GM13976 (cell line): Measurements from ENCODE around the gene BDNF.
"Not testable (repeated sequence)": the region's sequence is repeated elsewhere in the genome, so short reads cannot be mapped to it uniquely, and the experiment has no call there.

ENCODE experiments used
- DNase-seq: peaks from one replicate; pipeline ENCODE4 v3.0.0; 2012; ENCODE audit warnings: low spot score
- in situ Hi-C: fragments of 300-500 bp; cut with MboI; formaldehyde crosslinking; loops from one replicate; pipeline ENCODE4 v1.12.0; 2022; ENCODE audit warnings: low sequenced_read_pairs, mixed read lengths, inconsistent platforms; ENCODE audit not compliant: unreplicated experiment
- TF ChIP-seq, protein P1 (sequence below): IDR thresholded peaks from 2 replicates; pipeline ENCODE4 v1.5.1; 2012; ENCODE audit warnings: borderline replicate concordance, mild to moderate bottlenecking; ENCODE audit not compliant: insufficient read depth; ENCODE audit errors: extremely low read depth, missing control alignments, control extremely low read depth

BDNF gene

GRCh38 chr11:27678242-27678641 is 22.0 kb downstream of the BDNF start:
- TF ChIP-seq, protein P1, sequence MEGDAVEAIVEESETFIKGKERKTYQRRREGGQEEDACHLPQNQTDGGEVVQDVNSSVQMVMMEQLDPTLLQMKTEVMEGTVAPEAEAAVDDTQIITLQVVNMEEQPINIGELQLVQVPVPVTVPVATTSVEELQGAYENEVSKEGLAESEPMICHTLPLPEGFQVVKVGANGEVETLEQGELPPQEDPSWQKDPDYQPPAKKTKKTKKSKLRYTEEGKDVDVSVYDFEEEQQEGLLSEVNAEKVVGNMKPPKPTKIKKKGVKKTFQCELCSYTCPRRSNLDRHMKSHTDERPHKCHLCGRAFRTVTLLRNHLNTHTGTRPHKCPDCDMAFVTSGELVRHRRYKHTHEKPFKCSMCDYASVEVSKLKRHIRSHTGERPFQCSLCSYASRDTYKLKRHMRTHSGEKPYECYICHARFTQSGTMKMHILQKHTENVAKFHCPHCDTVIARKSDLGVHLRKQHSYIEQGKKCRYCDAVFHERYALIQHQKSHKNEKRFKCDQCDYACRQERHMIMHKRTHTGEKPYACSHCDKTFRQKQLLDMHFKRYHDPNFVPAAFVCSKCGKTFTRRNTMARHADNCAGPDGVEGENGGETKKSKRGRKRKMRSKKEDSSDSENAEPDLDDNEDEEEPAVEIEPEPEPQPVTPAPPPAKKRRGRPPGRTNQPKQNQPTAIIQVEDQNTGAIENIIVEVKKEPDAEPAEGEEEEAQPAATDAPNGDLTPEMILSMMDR = no peak
- in situ Hi-C loops = loop anchor here (25.0 kb wide), 1 partner anchor 1659 kb away; no protein-coding TSS in a partner anchor
- DNase-seq = no peak

GRCh38 chr11:27677108-27677507 is 23.1 kb downstream of the BDNF start:
- TF ChIP-seq, protein P1 = no peak
- in situ Hi-C loops = loop anchor here (25.0 kb wide), 1 partner anchor 1660 kb away; no protein-coding TSS in a partner anchor

DNA sequence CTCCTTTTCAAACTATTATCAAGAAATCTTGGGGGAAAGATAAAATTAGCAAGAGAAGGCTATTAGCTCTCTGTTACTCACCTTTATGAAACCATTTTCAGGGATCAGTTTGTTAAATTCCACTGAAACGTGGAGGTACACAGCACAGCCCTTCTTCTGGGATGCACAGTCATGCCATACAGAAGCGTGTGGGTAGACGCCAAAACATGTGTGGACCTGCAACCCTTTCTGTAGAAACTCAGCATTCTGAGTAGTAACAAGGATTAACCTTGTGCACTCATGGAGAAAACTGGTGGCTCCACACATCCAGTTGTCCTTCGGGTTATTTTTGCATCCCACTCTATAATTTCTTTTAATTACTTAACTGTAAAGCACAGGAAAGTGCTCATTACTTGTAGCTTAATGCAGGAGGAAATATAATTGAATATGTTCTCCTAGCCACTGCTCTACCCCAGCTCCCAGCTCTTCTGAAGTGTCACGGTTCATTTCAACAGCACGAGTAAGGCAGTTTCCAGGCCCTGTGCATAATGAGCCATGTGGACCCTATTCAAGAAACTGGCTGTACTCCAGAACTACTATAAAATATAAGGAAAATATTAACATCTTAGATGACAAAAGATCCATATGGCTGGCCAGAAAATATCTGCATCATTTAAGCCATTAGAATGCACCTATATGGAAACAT is 26.1 kb downstream of the BDNF start:
- TF ChIP-seq, protein P1 = no peak
- no peak for DNase-seq
- in situ Hi-C loops = no loop called here

More at GRCh38 chr11:27677108-27677507, 23.1 kb downstream of the BDNF start:
- DNase-seq = no peak

- TF ChIP-seq, protein P1 = no peak
- no peak for DNase-seq
- in situ Hi-C loops = no loop called here
Measured at GRCh38 chr11:27672836-27673464, 27.3 kb downstream of the BDNF start.

GRCh38 chr11:27665508-27666101 is 34.6 kb downstream of the BDNF start:
- in situ Hi-C loops = not testable (repeated sequence)

DNA sequence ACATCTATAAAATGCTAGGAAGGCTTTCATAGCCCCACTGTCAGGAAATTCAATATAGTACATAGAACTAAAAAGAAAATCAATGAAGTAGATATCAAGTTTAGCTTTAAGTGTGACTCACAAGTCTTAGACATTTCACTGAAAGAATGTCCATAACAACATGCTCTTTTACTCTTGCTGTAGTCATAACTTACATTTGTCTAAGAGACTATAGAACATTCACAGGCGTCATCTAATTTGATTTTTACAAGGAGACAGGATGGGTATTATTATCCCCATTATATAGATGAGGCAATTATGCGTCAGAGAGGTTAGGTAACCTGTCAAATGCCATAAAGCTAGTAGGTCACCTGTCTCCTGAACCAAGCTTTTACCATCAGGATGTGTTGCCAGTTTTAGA is 36.9 kb downstream of the BDNF start:
- in situ Hi-C loops = no loop called here
- TF ChIP-seq, protein P1 = no peak
- DNase-seq = no peak

More at GRCh38 chr11:27665508-27666101, 34.6 kb downstream of the BDNF start:
- not testable (repeated sequence) for DNase-seq

DNA sequence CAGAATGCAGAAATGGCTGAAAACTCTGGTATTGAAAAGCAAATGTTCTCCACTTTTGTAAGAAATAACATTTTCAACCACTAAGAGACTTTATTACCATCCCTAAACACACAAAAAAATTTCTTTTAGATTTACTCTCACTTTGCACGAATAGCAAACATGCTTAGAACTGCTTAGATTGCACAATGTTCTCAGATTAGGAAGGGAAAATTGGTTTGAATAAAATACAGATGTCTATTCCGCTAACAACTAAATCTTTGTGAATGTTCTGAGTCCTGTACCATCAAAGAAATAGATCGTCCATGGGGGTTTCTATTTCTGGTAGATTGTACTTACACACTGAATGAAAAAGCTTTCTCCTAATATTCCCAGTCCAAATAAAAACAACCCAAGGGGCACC is 40.1 kb downstream of the BDNF start:
- TF ChIP-seq, protein P1 = no peak
- DNase-seq = no peak
- in situ Hi-C loops = no loop called here
